Endothelial cell of umbilical vein (primary cell): ENCODE data around the gene PKN2. TPM values are rescaled to one million over a fixed set of nuclear protein-coding genes. Genes with fewer than 3 reads are reported as not detected.

Experiments
- BruUV-seq: library from RNA; stranded (reverse); fragments of 400-500 nt; replicated peaks from 2 replicates; lab custom pipeline; 2021; lab: Mats Ljungman, UMichigan
- CTCF ChIA-PET: fragments of 300-600, 350-600 bp; sonication (Branson Sonifier 250); formaldehyde crosslinking; loops from one replicate; lab custom pipeline; 2021; ENCODE audit warnings: antibody characterized with exemption, inconsistent platforms; lab: Charles Lee
- POLR2A ChIA-PET: fragments of 300-600, 350-600 bp; sonication (Branson Sonifier 250); formaldehyde crosslinking; loops from one replicate; lab custom pipeline; 2021; ENCODE audit warnings: antibody characterized with exemption, inconsistent platforms; lab: Charles Lee
- DNase-seq: peaks from one replicate; pipeline ENCODE4 v3.0.0-alpha.2; 2011; ENCODE audit warnings: low read depth, low spot score
- FAIRE-seq: peaks from 2 replicates; lab custom pipeline; 2011; peaks lifted over from hg19 to GRCh38; lab: Jason Lieb, UNC
- H2AFZ ChIP-seq: 2 replicates; pipeline ENCODE4 v1.6.0; 2012; ENCODE audit warnings: low read depth, low read length, control low read depth, inconsistent platforms
- H3K27ac ChIP-seq: 2 replicates; pipeline ENCODE4 v1.5.1; 2011; ENCODE audit warnings: low read depth, mild to moderate bottlenecking, control low read depth, low read length, moderate library complexity; ENCODE audit not compliant: insufficient read depth
- H3K27me3 ChIP-seq, 2 experiments: 2 replicates each; pipeline versions ENCODE4 v1.6.0 to v1.6.1; 2011; ENCODE audit warnings: low read length in 2 of 2, mixed read lengths in 1 of 2; ENCODE audit not compliant: control insufficient read depth in 2 of 2, insufficient read depth in 2 of 2
- H3K36me3 ChIP-seq, 2 experiments: 2 replicates in 1 of 2; 3 replicates in 1 of 2; pipeline ENCODE4 v1.5.1; 2011; ENCODE audit warnings: low read length in 2 of 2, mild to moderate bottlenecking in 1 of 2, moderate library complexity in 1 of 2; ENCODE audit not compliant: control insufficient read depth in 2 of 2, insufficient read depth in 2 of 2; ENCODE audit errors: extremely low read depth in 1 of 2
- H3K4me1 ChIP-seq: 3 replicates; pipeline ENCODE4 v1.5.1; 2011; ENCODE audit warnings: mild to moderate bottlenecking, low read length; ENCODE audit not compliant: control insufficient read depth, insufficient read depth; ENCODE audit errors: extremely low read depth
- H3K4me2 ChIP-seq: 2 replicates; pipeline ENCODE4 v1.6.1; 2011; ENCODE audit warnings: low read length, control low read depth, mixed read lengths; ENCODE audit not compliant: insufficient read depth
- H3K4me3 ChIP-seq, 3 experiments: fragments of 200-600 bp in 1 of 3; sonication (generic), shearing (Covaris generic) in 1 of 3; replicated peaks in 1 of 3; 2 replicates each; pipeline ENCODE4 v1.5.1; 2011 to 2016; ENCODE audit warnings: control low read depth in 3 of 3, low read length in 3 of 3, mild to moderate bottlenecking in 2 of 3, inconsistent platforms in 1 of 3, low read depth in 1 of 3, moderate library complexity in 1 of 3; ENCODE audit not compliant: insufficient read depth in 1 of 3
- H3K79me2 ChIP-seq: 2 replicates; pipeline ENCODE4 v1.6.0; 2012; ENCODE audit warnings: low read length, inconsistent platforms; ENCODE audit not compliant: control insufficient read depth, insufficient read depth
- H3K9ac ChIP-seq: replicated peaks from 2 replicates; pipeline ENCODE3; 2011; ENCODE audit warnings: low read length, control low read depth; ENCODE audit not compliant: insufficient read depth; ENCODE audit errors: extremely low read depth
- H3K9me1 ChIP-seq: replicated peaks from 3 replicates; pipeline ENCODE4 v1.6.0; 2011; ENCODE audit warnings: mild to moderate bottlenecking, low read length; ENCODE audit not compliant: control insufficient read depth, insufficient read depth; ENCODE audit errors: extremely low read depth
- H3K9me3 ChIP-seq: replicated peaks from 2 replicates; pipeline ENCODE4 v1.5.1; 2012; ENCODE audit warnings: low read length, inconsistent platforms; ENCODE audit not compliant: control insufficient read depth, insufficient read depth
- H4K20me1 ChIP-seq: replicated peaks from 2 replicates; pipeline ENCODE3; 2011; ENCODE audit warnings: mild to moderate bottlenecking, low read length; ENCODE audit not compliant: control insufficient read depth, insufficient read depth; ENCODE audit errors: extremely low read depth
- FOS ChIP-seq: IDR thresholded peaks from 2 replicates; pipeline ENCODE4 v1.6.1; 2011; ENCODE audit warnings: mild to moderate bottlenecking, low read length, moderate library complexity, borderline replicate concordance; ENCODE audit not compliant: insufficient read depth
- GATA2 ChIP-seq: IDR thresholded peaks from 2 replicates; pipeline ENCODE4 v1.7.0; 2011; ENCODE audit warnings: low read depth, mild to moderate bottlenecking, moderate library complexity, mixed read lengths, low read length; ENCODE audit not compliant: insufficient read length, insufficient read depth
- JUN ChIP-seq: IDR thresholded peaks from 2 replicates; pipeline ENCODE4 v1.6.1; 2011; ENCODE audit warnings: borderline replicate concordance, low read depth; ENCODE audit not compliant: insufficient read length, insufficient read depth
- MAX ChIP-seq: IDR thresholded peaks from 2 replicates; pipeline ENCODE4 v1.6.1; 2011; ENCODE audit not compliant: insufficient read depth, insufficient read length
- POLR2A ChIP-seq: IDR thresholded peaks from 2 replicates; pipeline ENCODE4 v1.6.1; 2012; ENCODE audit warnings: low read depth, mild to moderate bottlenecking, control low read depth, low read length
- POLR2AphosphoS5 ChIP-seq: IDR thresholded peaks from 2 replicates; pipeline ENCODE4 v1.6.1; 2012; ENCODE audit warnings: low read depth, mild to moderate bottlenecking, control low read depth, low read length, moderate library complexity; ENCODE audit not compliant: insufficient read depth
- dilution Hi-C: fragments of 300-500 bp; cut with MboI; formaldehyde crosslinking; loops from one replicate; pipeline ENCODE4 v1.15.0; 2019; ENCODE audit warnings: low sequenced_read_pairs; ENCODE audit not compliant: extremely low pct_ligation_motif_present
- intact Hi-C: fragments of 100-400 bp; cut with micrococcal nuclease; formaldehyde crosslinking; loops from one replicate; pipeline ENCODE4 v1.10.0; 2022
- polyA plus RNA-seq, 4 experiments: library from polyadenylated mRNA; depleted of rRNA in 3 of 4; stranded (reverse) in 3 of 4; unstranded in 1 of 4; fragments of >200 nt; gene quantifications; 2 replicates each; pipeline versions ENCODE4 v1.2.1 to v1.2.3, GENCODE V29; 2011 to 2012; ENCODE audit warnings: missing spikeins in 1 of 4
- total RNA-seq: library from RNA; stranded (reverse); gene quantifications from 2 replicates; pipeline ENCODE4 v1.2.3, GENCODE V29; 2021

The PKN2 gene
- total and polyA plus RNA-seq, 2 donors (not counting 3 experiments of a cell fraction or from before 2014, with no cell fraction given) = 11.5 to 47.3 TPM

GRCh38 chr1:88768816-88769215 is 84.7 kb downstream of the PKN2 start:
- H3K4me1 ChIP-seq = no peaks in the 10 kb centered on the region
- no TSS peak for BruUV-seq
- H2AFZ ChIP-seq = no peak overlapping the region
- peaks cover 0 to 3% of the 10 kb centered on the region in 2 experiments for H3K36me3 ChIP-seq
- H3K79me2 ChIP-seq = peaks cover 30% of the 10 kb centered on the region
- dilution Hi-C loops = no loop called here
- H3K9me1 ChIP-seq = no peaks in the 10 kb centered on the region
- peaks cover 2% of the 10 kb centered on the region for H4K20me1 ChIP-seq
- H3K4me2 ChIP-seq = no peak overlapping the region
- H3K9me3 ChIP-seq = no peaks in the 10 kb centered on the region
- CTCF ChIA-PET = interaction anchor here (0.7 kb wide), 1 partner anchor 19 kb away, joined by 3 read pairs; no protein-coding TSS in a partner anchor
- TF ChIP-seq FOS (no peak), POLR2AphosphoS5 (no peak), MAX (no peak), GATA2 (no peak), JUN (no peak), POLR2A (no peak)
- DNase-seq (no peak), FAIRE-seq (no peak)
- POLR2A ChIA-PET = no interaction called here
- no peaks in the 10 kb centered on the region for H3K27me3 ChIP-seq
- no peak overlapping the region for H3K9ac ChIP-seq
- no peak overlapping the region for H3K4me3 ChIP-seq
- no peak overlapping the region for H3K27ac ChIP-seq
- intact Hi-C loops = no loop called here

DNA sequence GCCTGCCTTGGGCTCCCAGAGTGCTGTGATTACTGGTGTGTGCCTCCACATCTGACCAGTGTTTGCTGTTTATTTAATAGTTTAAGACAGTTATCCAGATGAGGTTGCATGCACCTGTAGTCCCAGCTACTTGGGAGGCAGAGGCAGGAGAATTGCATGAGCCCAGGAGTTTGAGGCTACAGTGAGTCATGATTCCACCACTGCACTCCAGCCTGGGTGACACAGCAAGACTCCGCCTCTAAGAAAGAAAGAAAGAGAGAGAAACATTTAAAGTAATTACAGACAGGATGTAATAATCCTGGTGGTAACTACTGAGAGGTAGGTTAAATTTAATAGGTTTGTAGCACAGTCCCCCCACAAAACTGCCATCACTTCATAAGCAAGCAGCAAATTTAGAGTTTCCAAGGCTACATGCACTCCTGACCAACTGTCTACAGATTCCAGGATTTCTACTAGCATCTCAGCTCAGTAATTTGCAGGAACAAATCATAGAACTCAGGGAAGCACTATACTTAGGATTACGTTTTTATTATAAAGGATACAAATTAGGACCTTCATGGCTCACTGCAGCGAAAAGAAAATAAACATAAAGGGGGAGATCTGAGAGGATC is 89.6 kb downstream of the PKN2 start:
- intact Hi-C loops = no loop called here
- BruUV-seq = no TSS peak

More for the DNA sequence above, 89.6 kb downstream of the PKN2 start:
- H3K79me2 ChIP-seq = peaks cover 3% of the 10 kb centered on the region
- dilution Hi-C loops = no loop called here
- ChIA-PET POLR2A (no interaction called here), CTCF (interaction anchor here (1.0 kb wide), 1 partner anchor 28 kb away, joined by 4 read pairs; no protein-coding TSS in a partner anchor)
- H3K9me3 ChIP-seq = no peaks in the 10 kb centered on the region
- no peaks in the 10 kb centered on the region for H3K27me3 ChIP-seq
- no peak overlapping the region for H3K4me3 ChIP-seq
- H2AFZ ChIP-seq = no peak overlapping the region
- no peaks in the 10 kb centered on the region for H3K9me1 ChIP-seq
- H3K36me3 ChIP-seq = peaks cover 0 to 10% of the 10 kb centered on the region in 2 experiments
- DNase-seq = no peak
- TF ChIP-seq JUN (no peak), FOS (peak; percentile 24)
- H3K9ac ChIP-seq = no peak overlapping the region
- H3K27ac ChIP-seq = no peak overlapping the region
- peak; percentile 85 for FAIRE-seq
- no peaks in the 10 kb centered on the region for H3K4me1 ChIP-seq
- no peaks in the 10 kb centered on the region for H4K20me1 ChIP-seq
- no peak overlapping the region for H3K4me2 ChIP-seq
